Common myeloid progenitor, CD34-positive (primary cell): ENCODE results near the gene AMBRA1.

Source experiments
- CTCF ChIA-PET: fragments of 350-600 bp; sonication (Branson Sonifier 250); formaldehyde crosslinking; loops from one replicate; lab custom pipeline; 2021; ENCODE audit warnings: antibody characterized with exemption; lab: Charles Lee
- POLR2A ChIA-PET: fragments of 350-600 bp; sonication (Branson Sonifier 250); formaldehyde crosslinking; loops from one replicate; lab custom pipeline; 2021; ENCODE audit warnings: antibody characterized with exemption; lab: Charles Lee
- DNase-seq, 3 donors: peaks; one replicate each; pipeline versions ENCODE4 v3.0.0 to v3.0.0-alpha.2; 2013
- H3K27ac ChIP-seq, 2 experiments: 1 replicate in 1 of 2; 2 replicates in 1 of 2; pipeline ENCODE4 v1.7.0; 2013; ENCODE audit warnings: inconsistent platforms in 2 of 2, low read length in 2 of 2, mild to moderate bottlenecking in 2 of 2, low read depth in 1 of 2, moderate library complexity in 1 of 2; ENCODE audit not compliant: severe bottlenecking in 2 of 2, insufficient read depth in 1 of 2, poor library complexity in 1 of 2
- H3K27me3 ChIP-seq, 5 experiments: replicated peaks in 2 of 5; 1 replicate in 3 of 5; 2 replicates in 2 of 5; pipeline versions ENCODE4 v1.6.1 to v1.7.0; 2013; ENCODE audit warnings: low read length in 4 of 5, mild to moderate bottlenecking in 2 of 5, moderate library complexity in 2 of 5, inconsistent platforms in 1 of 5; ENCODE audit not compliant: insufficient read depth in 5 of 5, control insufficient read depth in 4 of 5
- H3K36me3 ChIP-seq, 4 experiments: 1 replicate in 2 of 4; 2 replicates in 2 of 4; pipeline versions ENCODE4 v1.6.1 to v1.7.0; 2013; ENCODE audit warnings: low read length in 3 of 4, control low read depth in 1 of 4, mild to moderate bottlenecking in 1 of 4; ENCODE audit not compliant: control insufficient read depth in 4 of 4, insufficient read depth in 4 of 4
- H3K4me1 ChIP-seq, 4 experiments: 1 replicate in 3 of 4; 2 replicates in 1 of 4; pipeline versions ENCODE4 v1.6.1 to v1.7.1; 2013; ENCODE audit warnings: low read length in 3 of 4, mild to moderate bottlenecking in 3 of 4, control low read depth in 1 of 4, inconsistent platforms in 1 of 4, moderate library complexity in 1 of 4; ENCODE audit not compliant: control insufficient read depth in 4 of 4, insufficient read depth in 4 of 4; ENCODE audit errors: control extremely low read depth in 1 of 4
- H3K4me3 ChIP-seq, 7 experiments: 1 replicate in 4 of 7; 2 replicates in 3 of 7; pipeline versions ENCODE4 v1.5.1 to v1.7.0; 2013; ENCODE audit warnings: mild to moderate bottlenecking in 7 of 7, low read length in 6 of 7, moderate library complexity in 6 of 7, inconsistent platforms in 2 of 7, low read depth in 2 of 7, control low read depth in 1 of 7; ENCODE audit not compliant: insufficient read depth in 4 of 7, control insufficient read depth in 1 of 7; ENCODE audit errors: extremely low read depth in 1 of 7
- H3K9me3 ChIP-seq, 5 experiments: 1 replicate in 4 of 5; 2 replicates in 1 of 5; pipeline versions ENCODE4 v1.6.1 to v1.7.1; 2013; ENCODE audit warnings: low read length in 4 of 5, mild to moderate bottlenecking in 2 of 5, inconsistent platforms in 1 of 5, low read depth in 1 of 5, moderate library complexity in 1 of 5; ENCODE audit not compliant: control insufficient read depth in 4 of 5, insufficient read depth in 2 of 5; ENCODE audit errors: control extremely low read depth in 1 of 5
- WGBS: methylation state at CpG from one replicate; pipeline ENCODE4 v1.1.5; 2013; ENCODE audit not compliant: insufficient coverage; 5-methylcytosine and 5-hydroxymethylcytosine counted together

Gene AMBRA1

GRCh38 chr11:46537121-46537520, 56.7 kb downstream of the AMBRA1 start:
- no peak overlapping the region for H3K27ac ChIP-seq
- H3K9me3 ChIP-seq: no peaks in the 10 kb centered on the region
- H3K4me1 ChIP-seq: peaks cover 0 to 4% (median 0%) of the 10 kb centered on the region in 4 experiments
- H3K4me3 ChIP-seq: no peak overlapping the region
- DNase-seq: peak in 2 of 3 donors; percentile 41 to 45
- ChIA-PET CTCF (interaction anchor here (0.5 to 19.2 kb wide), 6 partner anchors 8 to 184 kb away, joined by 3 to 190 read pairs (median 3); partner anchors contain the start of genes ATG13 and HARBI1), POLR2A (no interaction called here)
- H3K27me3 ChIP-seq: no peaks in the 10 kb centered on the region
- 94% methylated on average over 2 of the region's 2 CpGs for WGBS
- peaks cover 4 to 20% (median 14%) of the 10 kb centered on the region in 4 experiments for H3K36me3 ChIP-seq

DNA sequence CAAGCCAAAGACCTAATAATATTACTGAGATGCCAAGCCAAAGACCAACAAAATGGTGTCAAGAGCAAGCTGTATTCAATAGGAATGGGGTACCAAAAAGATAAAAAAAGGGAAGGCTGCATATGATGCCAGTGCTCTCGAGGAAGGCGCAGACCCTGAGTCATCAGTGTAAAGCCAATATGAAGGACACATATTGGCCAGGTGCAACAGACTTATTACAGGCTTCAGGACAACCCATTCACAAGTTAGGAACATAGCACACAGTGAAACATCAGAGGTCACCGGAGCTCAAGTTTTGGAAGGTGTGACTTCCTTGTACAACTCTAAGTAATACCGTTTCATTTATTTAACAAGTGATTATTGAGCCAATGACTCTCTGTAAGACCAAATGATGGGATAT, 58.1 kb downstream of the AMBRA1 start:
- Histone ChIP-seq H3K4me1 (peaks cover 0 to 4% (median 0%) of the 10 kb centered on the region in 4 experiments), H3K4me3 (no peak overlapping the region), H3K27me3 (no peaks in the 10 kb centered on the region), H3K9me3 (no peaks in the 10 kb centered on the region), H3K27ac (no peak overlapping the region), H3K36me3 (peaks cover 0 to 6% (median 4%) of the 10 kb centered on the region in 4 experiments)
- POLR2A ChIA-PET: no interaction called here
- DNase-seq: no peak
- CTCF ChIA-PET: interaction anchor here (0.6 to 19.2 kb wide), 9 partner anchors 9 to 608 kb away, joined by 3 to 190 read pairs (median 4); partner anchors contain the start of genes ATG13 and HARBI1
- 100% methylated on average over 2 of the region's 4 CpGs for WGBS

- Histone ChIP-seq H3K4me3 (no peak overlapping the region), H3K36me3 (peaks cover 2 to 7% (median 4%) of the 10 kb centered on the region in 4 experiments), H3K27me3 (no peaks in the 10 kb centered on the region), H3K27ac (no peak overlapping the region), H3K9me3 (no peaks in the 10 kb centered on the region), H3K4me1 (peaks cover 0 to 4% (median 0%) of the 10 kb centered on the region in 4 experiments)
- POLR2A ChIA-PET: no interaction called here
- DNase-seq: no peak
- WGBS: 98% methylated on average over 5 of the region's 5 CpGs
- CTCF ChIA-PET: interaction anchor here (2.3 to 19.2 kb wide), 2 partner anchors 13 to 44 kb away, joined by 10 to 190 read pairs; no protein-coding TSS in a partner anchor
Observed at GRCh38 chr11:46534711-46535110, 59.1 kb downstream of the AMBRA1 start.

DNA sequence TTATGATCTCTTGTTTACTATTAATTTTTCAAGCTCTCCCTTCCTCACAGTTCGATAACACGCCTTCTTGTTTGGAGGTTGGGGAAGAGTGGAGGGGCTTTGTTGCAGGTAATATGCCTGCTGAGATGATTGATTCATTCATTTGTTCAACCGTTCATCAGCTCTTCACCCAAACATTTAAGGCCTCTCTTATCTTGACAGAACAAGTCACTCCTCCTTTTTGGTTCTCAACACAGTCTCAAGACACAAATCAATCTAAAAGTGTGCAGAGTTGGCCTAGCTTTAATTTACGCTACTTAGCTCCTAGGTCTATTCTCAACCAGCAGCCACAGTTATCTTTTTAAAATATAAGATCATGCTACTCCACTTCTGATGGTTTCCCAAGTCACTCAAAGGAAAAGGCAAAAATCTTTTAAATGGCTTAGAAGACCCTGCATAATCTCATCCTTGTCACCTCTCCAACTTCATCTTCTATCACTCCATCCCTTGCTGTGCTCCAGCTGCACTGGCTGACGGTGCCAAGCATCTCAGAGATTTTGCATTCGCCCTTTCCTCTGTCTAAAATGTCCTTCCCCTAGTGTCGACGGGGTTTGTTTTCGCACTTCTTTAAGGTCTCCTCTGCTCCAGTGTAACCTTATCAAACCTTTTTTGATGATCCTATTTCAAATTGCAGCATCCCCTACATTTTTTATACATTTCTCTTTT, 60.3 kb downstream of the AMBRA1 start:
- Histone ChIP-seq H3K27me3 (no peaks in the 10 kb centered on the region), H3K4me3 (no peak overlapping the region), H3K27ac (no peak overlapping the region), H3K4me1 (peaks cover 0 to 14% (median 6%) of the 10 kb centered on the region in 4 experiments), H3K36me3 (peaks cover 2 to 9% (median 4%) of the 10 kb centered on the region in 4 experiments), H3K9me3 (no peaks in the 10 kb centered on the region)
- WGBS: 95% methylated on average over 6 of the region's 9 CpGs
- POLR2A ChIA-PET: no interaction called here
- DNase-seq: no peak
- CTCF ChIA-PET: interaction anchor here (0.6 to 19.2 kb wide), 3 partner anchors 20 to 144 kb away, joined by 3 to 190 read pairs (median 3); no protein-coding TSS in a partner anchor

DNA sequence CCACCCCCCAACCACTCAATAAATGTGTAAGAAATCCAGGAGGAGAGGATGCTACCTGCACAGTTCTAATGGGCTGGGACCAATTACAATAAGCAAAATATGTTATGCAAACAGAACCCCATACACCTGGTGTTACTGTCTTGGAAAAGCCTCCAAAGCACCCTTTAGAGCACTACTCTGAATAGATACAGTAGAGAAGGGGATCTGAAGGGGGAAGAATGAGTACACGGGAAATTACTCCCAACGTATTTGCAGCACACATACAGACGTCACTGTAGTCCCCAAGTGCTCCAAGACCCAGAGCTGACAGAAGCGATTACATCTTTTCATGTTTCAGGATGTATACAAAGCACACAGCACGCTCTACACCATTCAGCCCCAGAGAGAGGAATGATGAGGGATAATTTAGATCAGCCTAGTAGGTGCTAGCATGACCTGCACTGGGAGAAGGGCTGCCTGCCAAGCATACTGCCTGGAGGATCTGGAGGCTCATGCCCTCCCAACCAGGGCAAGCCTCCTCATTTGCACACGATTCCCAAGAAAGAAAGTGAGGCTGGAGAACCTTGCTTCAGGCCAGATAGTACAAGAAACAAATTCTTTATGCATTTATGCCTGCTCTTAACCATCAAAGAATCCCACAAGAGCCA, 63.8 kb downstream of the AMBRA1 start:
- Histone ChIP-seq H3K36me3 (peaks cover 2 to 9% (median 4%) of the 10 kb centered on the region in 4 experiments), H3K4me3 (no peak overlapping the region), H3K27ac (no peak overlapping the region), H3K4me1 (peaks cover 0 to 16% (median 12%) of the 10 kb centered on the region in 4 experiments), H3K27me3 (no peaks in the 10 kb centered on the region), H3K9me3 (no peaks in the 10 kb centered on the region)
- WGBS: 100% methylated on average over 2 of the region's 6 CpGs
- no peak for DNase-seq
- ChIA-PET CTCF (interaction anchor here (0.6 to 19.2 kb wide), 21 partner anchors 8 to 222 kb away, joined by 3 to 190 read pairs (median 3); no protein-coding TSS in a partner anchor), POLR2A (no interaction called here)

DNA sequence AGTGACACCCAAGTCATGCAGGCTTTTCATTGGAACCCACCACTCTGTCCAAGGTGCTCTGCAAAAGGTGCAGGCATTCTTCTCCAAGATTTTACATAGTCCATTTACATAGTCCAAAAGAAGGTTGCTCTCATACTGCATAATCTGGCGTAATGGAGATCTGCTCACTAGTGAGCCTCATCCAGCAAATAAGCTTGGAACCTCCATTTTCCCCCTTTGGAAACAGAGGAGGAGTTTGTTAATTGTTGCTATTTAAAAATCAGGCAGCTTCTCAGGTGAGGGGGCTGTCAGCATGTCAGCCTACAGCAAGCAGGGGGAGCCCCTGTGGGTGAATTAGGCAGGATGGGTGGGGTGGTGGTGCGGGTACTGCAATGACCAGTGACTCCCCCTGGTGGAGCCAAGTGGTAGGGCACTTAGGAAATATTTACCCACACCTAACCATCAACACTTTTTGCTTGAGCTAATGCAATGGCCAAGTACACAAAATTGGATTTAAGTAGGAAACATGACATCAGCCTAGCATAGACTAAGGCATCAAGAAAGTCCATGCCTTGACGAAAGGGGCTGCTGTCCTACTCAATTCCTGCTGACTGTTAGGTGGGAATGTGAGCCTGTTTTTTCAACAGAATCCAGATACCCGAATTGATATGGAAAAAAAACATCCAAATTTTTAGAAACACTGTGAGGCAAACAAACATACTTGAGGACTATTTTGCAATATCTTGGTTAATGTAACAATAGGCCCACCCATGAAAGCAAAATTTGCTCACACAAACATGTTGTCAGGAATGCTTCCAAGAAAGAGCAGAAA, 64.5 kb downstream of the AMBRA1 start:
- Histone ChIP-seq H3K4me1 (peaks cover 0 to 16% (median 12%) of the 10 kb centered on the region in 4 experiments), H3K27me3 (no peaks in the 10 kb centered on the region)

More for the DNA sequence above, 64.5 kb downstream of the AMBRA1 start:
- Histone ChIP-seq H3K27ac (no peak overlapping the region), H3K36me3 (peaks cover 2 to 6% (median 4%) of the 10 kb centered on the region in 4 experiments), H3K9me3 (no peaks in the 10 kb centered on the region), H3K4me3 (no peak overlapping the region)
- 71% methylated on average over 1 of the region's 4 CpGs for WGBS
- peak; percentile 86 to 87 (median 86) for DNase-seq
- CTCF ChIA-PET: interaction anchor here (0.6 to 19.2 kb wide), 25 partner anchors 8 to 222 kb away, joined by 3 to 190 read pairs (median 3); no protein-coding TSS in a partner anchor
- POLR2A ChIA-PET: interaction anchor here (0.6 kb wide), 1 partner anchor 274 kb away, joined by 3 read pairs; no protein-coding TSS in a partner anchor
